GM12892 (cell line): ENCODE data around the gene HOXD4.

ENCODE experiments used
- POLR2AphosphoS5 ChIP-seq: IDR thresholded peaks from 2 replicates; pipeline ENCODE4 v1.6.1; 2011; ENCODE audit warnings: low read depth, low read length, control low read depth
- TAF1 ChIP-seq: IDR thresholded peaks from 2 replicates; pipeline ENCODE4 v1.6.1; 2011; ENCODE audit warnings: low read depth, mild to moderate bottlenecking, control low read depth, low read length, borderline replicate concordance

- TF ChIP-seq POLR2AphosphoS5 (no peak), TAF1 (no peak)
Measured at GRCh38 chr2:176162911-176163671, 11.7 kb downstream of the HOXD4 start.
